DND-41 (cell line): ENCODE measurements around the gene ENTPD2.

Source experiments
- ATAC-seq: fragments of 200-7000 bp; cut with Tn5 transposase; 3 replicates; pipeline ENCODE4 v1.9.1; 2021; ENCODE audit warnings: low read depth; ENCODE audit not compliant: insufficient read depth
- DNase-seq: peaks from one replicate; pipeline ENCODE4 v3.0.0-alpha.2; 2020
- H2AFZ ChIP-seq: 2 replicates; pipeline ENCODE4 v1.6.0; 2012; ENCODE audit warnings: low read depth, low read length
- H3K27ac ChIP-seq: 2 replicates; pipeline ENCODE4 v1.5.1; 2012; ENCODE audit warnings: low read length, inconsistent platforms
- H3K27me3 ChIP-seq: fragments of 200-600 bp; sonication (generic); 2 replicates; pipeline ENCODE4 v1.6.0; 2012; ENCODE audit warnings: low read length, mild to moderate bottlenecking, inconsistent platforms; ENCODE audit not compliant: insufficient read depth, poor library complexity
- H3K36me3 ChIP-seq: 2 replicates; pipeline ENCODE4 v1.5.1; 2012; ENCODE audit warnings: low read length, inconsistent platforms; ENCODE audit not compliant: insufficient read depth
- H3K4me1 ChIP-seq: 2 replicates; pipeline ENCODE4 v1.5.1; 2012; ENCODE audit warnings: mild to moderate bottlenecking, low read length; ENCODE audit not compliant: insufficient read depth
- H3K4me2 ChIP-seq: 2 replicates; pipeline ENCODE4 v1.6.0; 2012; ENCODE audit warnings: mild to moderate bottlenecking, moderate library complexity, low read length, inconsistent platforms; ENCODE audit not compliant: insufficient read depth
- H3K4me3 ChIP-seq, 2 experiments: fragments of 200-600 bp in 1 of 2; shearing (Covaris generic) in 1 of 2; 2 replicates each; pipeline ENCODE4 v1.5.1; 2012 to 2016; ENCODE audit warnings: inconsistent platforms in 2 of 2, low read length in 2 of 2, mild to moderate bottlenecking in 2 of 2, low read depth in 1 of 2, moderate library complexity in 1 of 2
- H3K79me2 ChIP-seq: 2 replicates; pipeline ENCODE4 v1.6.0; 2012; ENCODE audit warnings: low read length, inconsistent platforms; ENCODE audit not compliant: insufficient read depth
- H3K9ac ChIP-seq: 2 replicates; pipeline ENCODE4 v1.6.0; 2012; ENCODE audit warnings: low read depth, mild to moderate bottlenecking, inconsistent platforms, low read length, moderate library complexity
- H3K9me3 ChIP-seq: 2 replicates; pipeline ENCODE4 v1.5.1; 2012; ENCODE audit warnings: low read length, moderate library complexity, mild to moderate bottlenecking, inconsistent platforms; ENCODE audit not compliant: insufficient read depth, severe bottlenecking
- H4K20me1 ChIP-seq: 2 replicates; pipeline ENCODE4 v1.6.0; 2012; ENCODE audit warnings: low read length; ENCODE audit not compliant: insufficient read depth
- CTCF ChIP-seq: IDR thresholded peaks from 2 replicates; pipeline ENCODE4 v1.5.1; 2012; ENCODE audit warnings: borderline replicate concordance, low read length, moderate library complexity, mild to moderate bottlenecking; ENCODE audit not compliant: poor library complexity, severe bottlenecking; ENCODE audit errors: extremely low read depth
- EZH2 ChIP-seq: IDR thresholded peaks from 3 replicates; pipeline ENCODE4 v1.6.1; 2012; ENCODE audit warnings: borderline replicate concordance, low read depth, mild to moderate bottlenecking, moderate library complexity, low read length, inconsistent platforms; ENCODE audit not compliant: severe bottlenecking

Gene ENTPD2

GRCh38 chr9:137018761-137019559 lies 34.9 kb downstream of the ENTPD2 start:
- no peaks in the 10 kb centered on the region for H3K9me3 ChIP-seq
- H3K36me3 ChIP-seq = peaks cover 3% of the 10 kb centered on the region
- no peak overlapping the region for H3K4me3 ChIP-seq
- no peaks in the 10 kb centered on the region for H3K79me2 ChIP-seq
- no peaks in the 10 kb centered on the region for H3K27me3 ChIP-seq
- no peak for ATAC-seq
- no peaks in the 10 kb centered on the region for H3K4me1 ChIP-seq
- no peaks in the 10 kb centered on the region for H4K20me1 ChIP-seq
- TF ChIP-seq EZH2 = no peak
- TF ChIP-seq CTCF = no peak
- DNase-seq = no peak
- no peak overlapping the region for H3K9ac ChIP-seq
- no peak overlapping the region for H3K4me2 ChIP-seq
- no peak overlapping the region for H3K27ac ChIP-seq
- no peak overlapping the region for H2AFZ ChIP-seq

GRCh38 chr9:137017791-137018497 lies 35.9 kb downstream of the ENTPD2 start:
- H3K79me2 ChIP-seq = no peaks in the 10 kb centered on the region
- no peak overlapping the region for H3K4me3 ChIP-seq
- no peak overlapping the region for H2AFZ ChIP-seq
- no peaks in the 10 kb centered on the region for H4K20me1 ChIP-seq
- peaks cover 3% of the 10 kb centered on the region for H3K36me3 ChIP-seq
- no peaks in the 10 kb centered on the region for H3K27me3 ChIP-seq
- no peaks in the 10 kb centered on the region for H3K9me3 ChIP-seq
- TF ChIP-seq EZH2 (no peak), CTCF (no peak)
- no peak for DNase-seq
- no peaks in the 10 kb centered on the region for H3K4me1 ChIP-seq
- no peak for ATAC-seq
- H3K9ac ChIP-seq = no peak overlapping the region
- no peak overlapping the region for H3K4me2 ChIP-seq
- no peak overlapping the region for H3K27ac ChIP-seq

GRCh38 chr9:137017071-137017470 lies 36.8 kb downstream of the ENTPD2 start:
- no peak overlapping the region for H3K4me3 ChIP-seq
- no peak for ATAC-seq
- H3K4me2 ChIP-seq = no peak overlapping the region
- no peaks in the 10 kb centered on the region for H3K27me3 ChIP-seq
- H3K79me2 ChIP-seq = no peaks in the 10 kb centered on the region
- no peaks in the 10 kb centered on the region for H3K9me3 ChIP-seq
- H3K9ac ChIP-seq = no peak overlapping the region
- no peak for TF ChIP-seq EZH2
- TF ChIP-seq CTCF = no peak
- DNase-seq = no peak
- H3K27ac ChIP-seq = no peak overlapping the region
- H2AFZ ChIP-seq = no peak overlapping the region
- H3K36me3 ChIP-seq = peaks cover 3% of the 10 kb centered on the region
- H4K20me1 ChIP-seq = no peaks in the 10 kb centered on the region
- no peaks in the 10 kb centered on the region for H3K4me1 ChIP-seq
